ENCODE results near the gene LOX. TPM values are rescaled to one million over a fixed set of nuclear protein-coding genes. Genes with fewer than 3 reads are reported as not detected.

LOX gene
- total RNA-seq, 1 experiment from 2014 or later = 2.8 TPM

DNA sequence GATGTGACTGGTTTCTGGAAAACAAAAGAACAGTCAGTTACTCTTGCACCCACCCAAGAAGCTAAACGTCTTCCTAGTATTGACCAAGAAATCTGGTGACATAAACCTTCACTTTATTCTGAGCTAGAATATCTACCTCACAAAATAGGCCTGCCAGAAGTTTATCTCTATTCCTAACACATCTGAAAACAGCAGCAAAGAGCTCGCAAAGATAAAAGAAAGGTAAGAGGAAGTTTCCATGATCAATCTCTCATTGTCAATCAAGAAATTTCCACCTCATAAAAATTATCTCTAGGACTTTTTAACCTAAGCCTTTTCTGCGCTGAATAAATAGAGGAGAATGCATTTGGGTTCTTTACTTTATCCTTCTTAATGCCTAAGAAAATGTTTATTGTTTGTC is 34.0 kb upstream of the LOX start:
- BruUV-seq (replicated peaks) = no TSS peak
- Histone ChIP-seq H3K4me1 (ENCODE audit: insufficient read depth, low read length, poor library complexity, severe bottlenecking) (no peaks in the 10 kb centered on the region), H3K36me3 (ENCODE audit: insufficient read depth, low read length, poor library complexity, severe bottlenecking) (no peaks in the 10 kb centered on the region), H3K27me3 (replicated peaks; ENCODE audit: insufficient read depth, low read depth, low read length, poor library complexity) (no peaks in the 10 kb centered on the region), H3K4me3 (ENCODE audit: low read depth, low read length, poor library complexity, severe bottlenecking) (no peak overlapping the region), H3K9me3 (ENCODE audit: low read depth, low read length, poor library complexity, severe bottlenecking) (no peaks in the 10 kb centered on the region), H3K27ac (ENCODE audit: low read depth, low read length, poor library complexity, severe bottlenecking) (no peak overlapping the region)
- ChIA-PET POLR2A (ENCODE audit: low non-redundant PET) (no interaction called here), CTCF (no interaction called here)
- intact Hi-C loops (cut with micrococcal nuclease; ENCODE audit: unreplicated experiment) = no loop called here
- no peak for DNase-seq (ENCODE audit: low spot score)
- TF ChIP-seq EZH2 (IDR thresholded peaks at IDR 0.05; ENCODE audit: borderline replicate concordance, low read depth, low read length, poor library complexity, severe bottlenecking) = no peak
- TF ChIP-seq, protein P1, sequence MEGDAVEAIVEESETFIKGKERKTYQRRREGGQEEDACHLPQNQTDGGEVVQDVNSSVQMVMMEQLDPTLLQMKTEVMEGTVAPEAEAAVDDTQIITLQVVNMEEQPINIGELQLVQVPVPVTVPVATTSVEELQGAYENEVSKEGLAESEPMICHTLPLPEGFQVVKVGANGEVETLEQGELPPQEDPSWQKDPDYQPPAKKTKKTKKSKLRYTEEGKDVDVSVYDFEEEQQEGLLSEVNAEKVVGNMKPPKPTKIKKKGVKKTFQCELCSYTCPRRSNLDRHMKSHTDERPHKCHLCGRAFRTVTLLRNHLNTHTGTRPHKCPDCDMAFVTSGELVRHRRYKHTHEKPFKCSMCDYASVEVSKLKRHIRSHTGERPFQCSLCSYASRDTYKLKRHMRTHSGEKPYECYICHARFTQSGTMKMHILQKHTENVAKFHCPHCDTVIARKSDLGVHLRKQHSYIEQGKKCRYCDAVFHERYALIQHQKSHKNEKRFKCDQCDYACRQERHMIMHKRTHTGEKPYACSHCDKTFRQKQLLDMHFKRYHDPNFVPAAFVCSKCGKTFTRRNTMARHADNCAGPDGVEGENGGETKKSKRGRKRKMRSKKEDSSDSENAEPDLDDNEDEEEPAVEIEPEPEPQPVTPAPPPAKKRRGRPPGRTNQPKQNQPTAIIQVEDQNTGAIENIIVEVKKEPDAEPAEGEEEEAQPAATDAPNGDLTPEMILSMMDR (conservative IDR thresholded peaks at IDR 0.05; ENCODE audit: low read depth, low read length) = no peak

DNA sequence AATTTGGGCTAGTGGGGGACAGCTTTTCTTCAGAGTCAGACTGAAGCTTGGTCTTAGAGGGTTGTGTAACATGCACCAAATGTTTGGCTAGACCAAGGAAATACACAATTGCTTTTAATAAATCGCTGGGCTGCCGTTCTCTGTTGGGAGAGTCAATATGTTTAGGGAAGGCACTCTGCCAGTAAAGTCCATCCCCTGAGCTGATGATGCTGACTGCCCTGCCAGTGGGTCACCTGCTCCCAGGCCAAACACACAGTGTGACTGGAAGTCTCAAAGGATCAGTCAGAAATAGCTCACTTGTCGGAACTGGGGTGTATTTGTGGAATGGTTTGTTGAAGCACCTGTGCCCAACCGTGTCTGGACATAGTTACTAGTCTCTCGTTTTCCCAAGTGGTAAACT is 33.4 kb upstream of the LOX start:
- Histone ChIP-seq H3K36me3 (ENCODE audit: insufficient read depth, low read length, poor library complexity, severe bottlenecking) (no peaks in the 10 kb centered on the region), H3K4me1 (ENCODE audit: insufficient read depth, low read length, poor library complexity, severe bottlenecking) (no peaks in the 10 kb centered on the region), H3K9me3 (ENCODE audit: low read depth, low read length, poor library complexity, severe bottlenecking) (no peaks in the 10 kb centered on the region), H3K4me3 (ENCODE audit: low read depth, low read length, poor library complexity, severe bottlenecking) (no peak overlapping the region), H3K27ac (ENCODE audit: low read depth, low read length, poor library complexity, severe bottlenecking) (no peak overlapping the region), H3K27me3 (replicated peaks; ENCODE audit: insufficient read depth, low read depth, low read length, poor library complexity) (no peaks in the 10 kb centered on the region)
- intact Hi-C loops (cut with micrococcal nuclease; ENCODE audit: unreplicated experiment) = no loop called here
- TF ChIP-seq EZH2 (IDR thresholded peaks at IDR 0.05; ENCODE audit: borderline replicate concordance, low read depth, low read length, poor library complexity, severe bottlenecking) = no peak
- TF ChIP-seq, protein P1 (conservative IDR thresholded peaks at IDR 0.05; ENCODE audit: low read depth, low read length) = no peak
- DNase-seq (ENCODE audit: low spot score) = no peak
- ChIA-PET POLR2A (ENCODE audit: low non-redundant PET) (no interaction called here), CTCF (no interaction called here)
- no TSS peak for BruUV-seq (replicated peaks)

DNA sequence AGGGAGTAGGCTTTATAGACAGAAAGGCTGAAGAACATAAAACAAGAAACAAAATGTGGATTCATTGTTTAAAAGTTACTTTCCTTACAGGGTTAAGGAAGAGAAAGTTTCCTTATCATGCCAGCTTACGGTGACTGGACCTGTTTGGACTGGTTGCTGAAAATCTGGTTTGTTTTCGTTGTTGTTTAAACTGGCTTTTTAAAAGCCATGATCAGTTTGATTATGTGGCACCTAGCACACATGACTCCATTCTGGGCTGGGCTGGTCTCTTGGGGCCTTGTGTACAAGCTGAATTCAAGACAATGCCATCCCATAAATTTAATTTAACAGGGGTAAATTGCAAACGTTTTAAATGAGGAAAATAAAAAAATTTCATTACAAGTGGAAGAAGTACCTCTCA is 32.9 kb upstream of the LOX start:
- no peaks in the 10 kb centered on the region for H3K4me1 ChIP-seq (ENCODE audit: insufficient read depth, low read length, poor library complexity, severe bottlenecking)
- intact Hi-C loops (cut with micrococcal nuclease; ENCODE audit: unreplicated experiment) = no loop called here
- CTCF ChIA-PET = no interaction called here
- H3K27ac ChIP-seq (ENCODE audit: low read depth, low read length, poor library complexity, severe bottlenecking) = no peak overlapping the region
- no peak for DNase-seq (ENCODE audit: low spot score)
- H3K4me3 ChIP-seq (ENCODE audit: low read depth, low read length, poor library complexity, severe bottlenecking) = no peak overlapping the region
- no peaks in the 10 kb centered on the region for H3K9me3 ChIP-seq (ENCODE audit: low read depth, low read length, poor library complexity, severe bottlenecking)
- no peaks in the 10 kb centered on the region for H3K27me3 ChIP-seq (replicated peaks; ENCODE audit: insufficient read depth, low read depth, low read length, poor library complexity)
- TF ChIP-seq, protein P1 (conservative IDR thresholded peaks at IDR 0.05; ENCODE audit: low read depth, low read length) = no peak
- TF ChIP-seq EZH2 (IDR thresholded peaks at IDR 0.05; ENCODE audit: borderline replicate concordance, low read depth, low read length, poor library complexity, severe bottlenecking) = no peak
- POLR2A ChIA-PET (ENCODE audit: low non-redundant PET) = no interaction called here
- BruUV-seq (replicated peaks) = no TSS peak
- no peaks in the 10 kb centered on the region for H3K36me3 ChIP-seq (ENCODE audit: insufficient read depth, low read length, poor library complexity, severe bottlenecking)

Measured in A673 (cell line).